Activated T-helper 17 cell treated with anti-CD3 and anti-CD28 coated beads, Interleukin-2, amount 50 U/mL, for 72 hours (primary cell): ENCODE measurements around the gene TDRD1. TPM values are rescaled to one million over a fixed set of nuclear protein-coding genes. Genes with fewer than 3 reads are reported as not detected.

Experiments
- ATAC-seq: fragments of 150-1000 bp; cut with Tn5 transposase; replicated peaks from 2 replicates; pipeline ENCODE4 v1.10.0; 2021; ENCODE audit warnings: mild to moderate bottlenecking, moderate library complexity
- H3K27ac Mint-ChIP-seq: one replicate; pipeline ENCODE4 v1.8.0; 2022; ENCODE audit warnings: mixed read lengths
- H3K27me3 Mint-ChIP-seq: one replicate; pipeline ENCODE4 v1.8.0; 2022; ENCODE audit warnings: mixed read lengths
- H3K36me3 Mint-ChIP-seq: one replicate; pipeline ENCODE4 v1.8.0; 2022; ENCODE audit warnings: low read depth, mild to moderate bottlenecking, mixed read lengths
- H3K4me1 Mint-ChIP-seq: one replicate; pipeline ENCODE4 v1.8.0; 2022; ENCODE audit warnings: mixed read lengths
- H3K4me3 Mint-ChIP-seq: one replicate; pipeline ENCODE4 v1.8.0; 2022; ENCODE audit warnings: mild to moderate bottlenecking, mixed read lengths
- H3K9me3 Mint-ChIP-seq: one replicate; pipeline ENCODE4 v1.8.0; 2022; ENCODE audit warnings: mixed read lengths
- total RNA-seq, 2 donors: library from RNA; stranded (reverse); gene quantifications; one replicate each; pipeline ENCODE4 v1.2.3, GENCODE V29; 2022

TDRD1 gene
- total RNA-seq, 2 donors from 2014 or later, result 0.09 to 0.48 TPM

GRCh38 chr10:114234132-114234531 is 55.0 kb downstream of the TDRD1 start:
- Mint-ChIP-seq H3K4me3 (no peak overlapping the region), H3K9me3 (no peaks in the 10 kb centered on the region), H3K27ac (no peak overlapping the region), H3K36me3 (no peaks in the 10 kb centered on the region), H3K27me3 (peaks cover 36% of the 10 kb centered on the region), H3K4me1 (no peaks in the 10 kb centered on the region)
- no peak for ATAC-seq

GRCh38 chr10:114239117-114239993 is 60.2 kb downstream of the TDRD1 start, which contains the start of gene VWA2:
TSS of gene VWA2 (plus strand) at chr10:114239254. CDS start at chr10:114248714, 9,460 bp downstream.
- Mint-ChIP-seq H3K27me3 (peaks cover 51% of the 10 kb centered on the region), H3K4me3 (no peak within 1 kb of the TSS), H3K9me3 (no peaks in the 10 kb centered on the region), H3K36me3 (no peaks in the 10 kb centered on the region), H3K4me1 (no peaks in the 10 kb centered on the region), H3K27ac (no peak within 1 kb of the TSS)
- ATAC-seq, result peak; percentile 53

GRCh38 chr10:114239994-114240345 is 60.8 kb downstream of the TDRD1 start:
- H3K27ac Mint-ChIP-seq, result no peak overlapping the region
- ATAC-seq, result no peak
- peaks cover 51% of the 10 kb centered on the region for H3K27me3 Mint-ChIP-seq
- H3K9me3 Mint-ChIP-seq, result no peaks in the 10 kb centered on the region
- no peak overlapping the region for H3K4me3 Mint-ChIP-seq
- H3K4me1 Mint-ChIP-seq, result no peaks in the 10 kb centered on the region
- no peaks in the 10 kb centered on the region for H3K36me3 Mint-ChIP-seq

- H3K4me3 Mint-ChIP-seq, result no peak overlapping the region
- H3K4me1 Mint-ChIP-seq, result no peaks in the 10 kb centered on the region
- no peak overlapping the region for H3K27ac Mint-ChIP-seq
- ATAC-seq, result no peak
- H3K36me3 Mint-ChIP-seq, result no peaks in the 10 kb centered on the region
- H3K27me3 Mint-ChIP-seq, result peaks cover 47% of the 10 kb centered on the region
- H3K9me3 Mint-ChIP-seq, result no peaks in the 10 kb centered on the region
These were observed 63.1 kb downstream of the TDRD1 start for GRCh38 chr10:114242235-114242634.

DNA sequence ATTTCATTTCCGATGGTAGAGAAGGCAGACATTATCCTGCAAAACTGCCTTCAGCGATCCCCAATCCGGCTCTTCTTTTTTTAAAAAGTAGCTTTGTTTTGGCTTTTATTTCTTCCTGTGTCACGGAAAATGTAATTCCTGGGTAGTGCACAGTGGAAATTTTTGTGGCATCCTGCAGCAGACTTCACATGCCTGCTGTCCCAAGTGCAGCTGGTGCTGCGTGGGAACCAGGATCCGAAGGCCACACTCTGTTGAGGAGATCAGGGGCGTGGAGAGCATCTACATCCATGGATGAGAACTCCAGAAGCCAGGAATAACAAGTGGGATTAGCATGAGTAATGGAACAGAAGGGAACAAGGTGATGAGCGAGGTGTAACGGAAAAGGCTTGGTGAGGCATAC is 64.5 kb downstream of the TDRD1 start:
- ATAC-seq, result no peak
- H3K36me3 Mint-ChIP-seq, result no peaks in the 10 kb centered on the region
- no peak overlapping the region for H3K4me3 Mint-ChIP-seq
- H3K4me1 Mint-ChIP-seq, result no peaks in the 10 kb centered on the region
- peaks cover 39% of the 10 kb centered on the region for H3K27me3 Mint-ChIP-seq
- no peak overlapping the region for H3K27ac Mint-ChIP-seq
- no peaks in the 10 kb centered on the region for H3K9me3 Mint-ChIP-seq

DNA sequence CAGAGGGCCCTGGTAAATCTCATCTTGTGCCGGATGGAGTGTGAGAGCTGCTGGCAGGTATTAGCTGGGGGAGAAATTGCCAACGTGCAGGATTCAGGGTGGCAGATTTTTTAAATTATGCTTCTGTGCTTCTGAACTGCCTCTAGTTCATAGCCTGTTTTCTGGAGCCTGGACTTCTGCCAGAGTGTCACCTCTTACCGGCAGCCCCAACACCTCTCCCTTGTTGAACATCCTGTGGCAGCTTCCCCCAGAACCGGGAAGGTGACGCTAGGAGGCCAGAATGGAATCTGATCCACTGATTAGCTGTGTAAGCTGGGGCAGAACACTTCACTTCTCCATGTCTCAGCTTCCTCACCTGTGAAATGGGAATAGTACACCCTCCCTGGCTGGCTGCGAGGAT is 65.0 kb downstream of the TDRD1 start:
- ATAC-seq, result no peak
- H3K27me3 Mint-ChIP-seq, result peaks cover 39% of the 10 kb centered on the region
- H3K27ac Mint-ChIP-seq, result no peak overlapping the region
- H3K4me1 Mint-ChIP-seq, result no peaks in the 10 kb centered on the region
- H3K4me3 Mint-ChIP-seq, result no peak overlapping the region
- H3K9me3 Mint-ChIP-seq, result no peaks in the 10 kb centered on the region
- H3K36me3 Mint-ChIP-seq, result no peaks in the 10 kb centered on the region

DNA sequence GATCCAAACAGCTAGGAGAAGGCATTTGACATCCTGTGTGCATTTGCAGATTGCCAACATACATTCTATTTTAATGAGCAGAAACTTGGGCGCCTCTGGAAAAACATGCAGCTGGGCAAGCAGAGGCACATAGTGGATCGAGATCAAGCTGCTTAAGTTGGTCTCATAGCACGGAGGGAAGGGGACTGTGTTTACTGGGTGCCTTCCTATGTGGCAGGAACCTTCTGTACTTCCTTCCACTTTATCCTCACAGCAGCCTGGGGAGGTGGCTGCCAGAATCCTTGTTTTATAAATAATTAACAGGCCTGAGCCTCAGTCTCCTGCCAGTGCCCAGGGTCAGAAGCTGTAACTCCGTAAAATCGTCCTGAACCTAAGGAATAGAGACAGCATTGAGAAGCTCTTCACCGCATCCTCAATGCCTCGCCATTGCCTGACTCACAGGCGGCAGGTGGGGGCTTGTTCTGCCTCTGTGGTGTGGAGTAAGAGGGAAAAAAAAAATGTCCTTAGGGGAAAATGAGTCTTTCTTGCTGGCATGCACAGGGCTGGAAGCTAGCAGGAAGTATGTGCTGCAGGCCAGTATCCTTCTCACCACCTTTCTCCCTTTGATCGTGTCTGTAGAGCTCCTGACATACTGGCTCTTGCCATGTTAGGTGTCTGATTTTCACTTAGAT is 66.1 kb downstream of the TDRD1 start:
- peaks cover 42% of the 10 kb centered on the region for H3K27me3 Mint-ChIP-seq
- no peak overlapping the region for H3K4me3 Mint-ChIP-seq
- H3K27ac Mint-ChIP-seq, result no peak overlapping the region
- H3K9me3 Mint-ChIP-seq, result no peaks in the 10 kb centered on the region
- no peaks in the 10 kb centered on the region for H3K36me3 Mint-ChIP-seq
- H3K4me1 Mint-ChIP-seq, result no peaks in the 10 kb centered on the region
- ATAC-seq, result no peak

- no peaks in the 10 kb centered on the region for H3K36me3 Mint-ChIP-seq
- H3K4me3 Mint-ChIP-seq, result no peak overlapping the region
- no peaks in the 10 kb centered on the region for H3K4me1 Mint-ChIP-seq
- no peaks in the 10 kb centered on the region for H3K9me3 Mint-ChIP-seq
- ATAC-seq, result no peak
- H3K27me3 Mint-ChIP-seq, result peaks cover 32% of the 10 kb centered on the region
- H3K27ac Mint-ChIP-seq, result no peak overlapping the region
These were observed 67.6 kb downstream of the TDRD1 start for GRCh38 chr10:114246679-114247305.

- ATAC-seq, result no peak
- H3K9me3 Mint-ChIP-seq, result no peaks in the 10 kb centered on the region
- no peaks in the 10 kb centered on the region for H3K4me1 Mint-ChIP-seq
- H3K4me3 Mint-ChIP-seq, result no peak overlapping the region
- H3K27me3 Mint-ChIP-seq, result peaks cover 16% of the 10 kb centered on the region
- H3K36me3 Mint-ChIP-seq, result no peaks in the 10 kb centered on the region
- no peak overlapping the region for H3K27ac Mint-ChIP-seq
These were observed 71.1 kb downstream of the TDRD1 start for GRCh38 chr10:114250236-114250635.

GRCh38 chr10:114250716-114251115 is 71.6 kb downstream of the TDRD1 start:
- H3K36me3 Mint-ChIP-seq, result no peaks in the 10 kb centered on the region
- no peaks in the 10 kb centered on the region for H3K4me1 Mint-ChIP-seq
- no peak for ATAC-seq
- H3K27ac Mint-ChIP-seq, result no peak overlapping the region
- H3K4me3 Mint-ChIP-seq, result no peak overlapping the region
- no peaks in the 10 kb centered on the region for H3K9me3 Mint-ChIP-seq
- H3K27me3 Mint-ChIP-seq, result peaks cover 11% of the 10 kb centered on the region

DNA sequence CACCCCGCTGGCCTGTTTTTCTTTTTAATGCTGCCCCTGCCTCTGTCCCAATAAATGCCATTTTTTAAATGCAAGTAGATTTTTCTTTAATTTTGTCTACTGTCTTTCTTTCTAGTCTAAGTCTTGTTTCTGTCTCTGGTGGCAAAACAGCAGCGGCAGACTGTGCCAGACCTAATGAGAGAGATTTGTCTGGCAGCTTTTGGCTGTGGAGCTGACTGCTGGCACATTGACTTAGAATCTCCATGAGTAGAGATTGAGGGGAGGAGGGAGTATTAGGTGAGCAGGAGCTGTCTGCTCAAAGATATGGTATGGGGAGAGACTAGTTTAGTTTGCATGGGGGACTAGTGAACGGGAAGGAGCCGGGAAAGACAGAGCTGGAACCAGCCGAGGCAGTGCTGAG is 72.9 kb downstream of the TDRD1 start:
- H3K9me3 Mint-ChIP-seq, result no peaks in the 10 kb centered on the region
- H3K4me3 Mint-ChIP-seq, result no peak overlapping the region
- no peak overlapping the region for H3K27ac Mint-ChIP-seq
- H3K4me1 Mint-ChIP-seq, result no peaks in the 10 kb centered on the region
- H3K27me3 Mint-ChIP-seq, result peaks cover 9% of the 10 kb centered on the region
- no peaks in the 10 kb centered on the region for H3K36me3 Mint-ChIP-seq
- no peak for ATAC-seq

- H3K27me3 Mint-ChIP-seq, result peaks cover 9% of the 10 kb centered on the region
- H3K4me1 Mint-ChIP-seq, result no peaks in the 10 kb centered on the region
- H3K36me3 Mint-ChIP-seq, result no peaks in the 10 kb centered on the region
- H3K4me3 Mint-ChIP-seq, result no peak overlapping the region
- no peaks in the 10 kb centered on the region for H3K9me3 Mint-ChIP-seq
- H3K27ac Mint-ChIP-seq, result no peak overlapping the region
- no peak for ATAC-seq
These were observed 73.7 kb downstream of the TDRD1 start for GRCh38 chr10:114252883-114253282.

GRCh38 chr10:114255227-114255626 is 76.1 kb downstream of the TDRD1 start:
- peaks cover 4% of the 10 kb centered on the region for H3K4me1 Mint-ChIP-seq
- H3K27ac Mint-ChIP-seq, result no peak overlapping the region
- no peaks in the 10 kb centered on the region for H3K36me3 Mint-ChIP-seq
- no peak for ATAC-seq
- H3K4me3 Mint-ChIP-seq, result no peak overlapping the region
- H3K27me3 Mint-ChIP-seq, result peaks cover 4% of the 10 kb centered on the region
- H3K9me3 Mint-ChIP-seq, result no peaks in the 10 kb centered on the region

DNA sequence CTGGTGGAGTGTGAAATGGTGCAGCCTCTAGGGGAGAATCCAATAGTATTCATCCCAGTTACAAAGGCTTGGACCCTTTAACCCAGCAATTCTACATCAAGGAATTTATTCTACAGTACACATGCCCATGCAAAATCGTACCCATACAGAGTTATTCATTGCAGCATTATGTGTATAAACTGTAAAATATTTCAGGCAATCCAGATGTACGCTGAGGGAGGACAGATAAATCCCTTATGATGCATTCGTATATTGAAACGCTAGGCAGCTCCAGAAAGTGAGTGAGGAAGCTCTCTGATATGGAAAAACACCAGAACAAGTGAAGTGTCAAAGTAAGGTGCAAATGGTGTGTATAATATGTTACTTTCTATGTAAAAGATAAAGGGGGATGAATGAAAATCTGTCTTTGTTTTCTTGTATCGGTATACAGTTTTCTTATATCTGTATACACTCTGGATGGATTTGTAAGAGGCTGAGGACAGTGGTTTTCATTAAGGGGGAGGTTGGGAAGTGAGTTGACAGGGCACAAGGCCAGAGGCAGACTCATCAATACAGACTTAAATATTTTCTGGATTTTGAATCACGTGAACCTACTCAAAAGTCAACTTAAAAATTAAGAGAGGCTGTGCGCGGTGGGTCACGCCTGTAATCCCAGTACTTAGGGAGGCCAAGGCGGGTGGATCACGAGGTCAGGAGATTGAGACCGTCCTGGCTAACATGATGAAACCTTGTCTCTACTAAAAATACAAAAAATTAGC is 77.0 kb downstream of the TDRD1 start:
- no peaks in the 10 kb centered on the region for H3K9me3 Mint-ChIP-seq
- ATAC-seq, result no peak
- H3K27ac Mint-ChIP-seq, result no peak overlapping the region
- peaks cover 4% of the 10 kb centered on the region for H3K4me1 Mint-ChIP-seq
- peaks cover 4% of the 10 kb centered on the region for H3K27me3 Mint-ChIP-seq
- no peaks in the 10 kb centered on the region for H3K36me3 Mint-ChIP-seq
- H3K4me3 Mint-ChIP-seq, result no peak overlapping the region
